MM.1S (cell line): Measurements from ENCODE around the gene STAP1.

ENCODE experiments used
- DNase-seq: peaks from one replicate; pipeline ENCODE4 v3.0.0-alpha.2; 2015
- H2AFZ ChIP-seq: fragments of 300-600 bp; sonication (generic); 2 replicates; pipeline ENCODE4 v1.6.0; 2016; ENCODE audit warnings: antibody characterized with exemption, low read length
- H3F3A ChIP-seq: fragments of 300-600 bp; sonication (generic); 2 replicates; pipeline ENCODE4 v1.6.1; 2016; ENCODE audit warnings: mild to moderate bottlenecking, antibody characterized with exemption, low read length, moderate library complexity, mixed read lengths; ENCODE audit not compliant: insufficient read depth
- H3K27ac ChIP-seq: fragments of 300-600 bp; sonication (generic); 2 replicates; pipeline ENCODE4 v1.5.1; 2016; ENCODE audit warnings: mild to moderate bottlenecking, low read length
- H3K27me3 ChIP-seq: fragments of 300-600 bp; sonication (generic); replicated peaks from 2 replicates; pipeline ENCODE4 v1.6.0; 2016; ENCODE audit warnings: low read length; ENCODE audit not compliant: insufficient read depth
- H3K36me3 ChIP-seq: fragments of 300-600 bp; sonication (generic); replicated peaks from 2 replicates; pipeline ENCODE4 v1.6.1; 2016; ENCODE audit warnings: mild to moderate bottlenecking, low read length, mixed read lengths; ENCODE audit not compliant: insufficient read depth
- H3K4me1 ChIP-seq: fragments of 300-600 bp; sonication (generic); 2 replicates; pipeline ENCODE4 v1.6.1; 2016; ENCODE audit warnings: low read length, mixed read lengths
- H3K4me2 ChIP-seq: fragments of 300-600 bp; sonication (generic); 2 replicates; pipeline ENCODE4 v1.6.0; 2016; ENCODE audit warnings: low read depth, low read length
- H3K4me3 ChIP-seq: fragments of 300-600 bp; sonication (generic); 2 replicates; pipeline ENCODE4 v1.5.1; 2016; ENCODE audit warnings: low read length, mixed read lengths
- H3K79me2 ChIP-seq: fragments of 300-600 bp; sonication (generic); 2 replicates; pipeline ENCODE4 v1.6.1; 2016; ENCODE audit warnings: mixed run types, low read length, mixed read lengths
- H3K9ac ChIP-seq: fragments of 300-600 bp; sonication (generic); 2 replicates; pipeline ENCODE4 v1.6.1; 2016; ENCODE audit warnings: low read length, mixed read lengths
- H3K9me2 ChIP-seq: fragments of 300-600 bp; sonication (generic); replicated peaks from 2 replicates; pipeline ENCODE4 v1.6.1; 2016; ENCODE audit warnings: mild to moderate bottlenecking, low read length, mixed read lengths; ENCODE audit not compliant: insufficient read depth
- H3K9me3 ChIP-seq: fragments of 300-600 bp; sonication (generic); replicated peaks from 2 replicates; pipeline ENCODE4 v1.6.1; 2016; ENCODE audit warnings: mild to moderate bottlenecking, low read length, mixed read lengths; ENCODE audit not compliant: insufficient read depth
- H4K20me1 ChIP-seq: fragments of 300-600 bp; sonication (generic); 2 replicates; pipeline ENCODE4 v1.6.1; 2016; ENCODE audit warnings: mild to moderate bottlenecking, low read length, moderate library complexity, mixed read lengths; ENCODE audit not compliant: insufficient read depth
- EZH2 ChIP-seq: fragments of 300-600 bp; sonication (generic); optimal IDR thresholded peaks from 2 replicates; pipeline ENCODE3; 2017; ENCODE audit warnings: low read depth, mild to moderate bottlenecking, antibody characterized with exemption, low read length, mixed read lengths
- EZH2phosphoT487 ChIP-seq: fragments of 300-600 bp; sonication (generic); IDR thresholded peaks from 2 replicates; pipeline ENCODE4 v1.6.1; 2018; ENCODE audit warnings: antibody characterized with exemption, low read length
- TF ChIP-seq, protein P1 (sequence below): fragments of 300-600 bp; sonication (generic); IDR thresholded peaks from 2 replicates; pipeline ENCODE4 v1.5.1; 2016; ENCODE audit warnings: antibody characterized with exemption, low read length, mixed read lengths

STAP1 gene

DNA sequence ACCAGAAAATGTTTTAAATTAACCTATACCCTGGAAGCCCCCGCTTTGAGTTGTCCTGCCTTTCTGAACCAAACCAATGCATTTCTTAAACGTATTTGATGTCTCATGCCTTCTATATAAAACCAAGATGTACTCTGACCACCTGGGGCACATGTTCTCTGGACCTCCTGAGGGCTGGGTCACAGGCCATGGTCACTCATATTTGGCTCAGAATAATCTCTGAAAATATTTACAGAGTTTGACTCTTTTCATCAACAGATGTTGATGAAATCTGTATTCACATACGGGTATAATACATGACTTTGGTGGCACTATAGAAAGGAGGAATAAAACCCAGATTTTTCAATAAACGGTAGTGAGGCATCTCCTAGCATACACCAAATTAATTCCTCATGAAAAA is 55.7 kb downstream of the STAP1 start:
- H3K4me3 ChIP-seq: no peak overlapping the region
- no peak overlapping the region for H3K27ac ChIP-seq
- H3K9me3 ChIP-seq: no peaks in the 10 kb centered on the region
- no peaks in the 10 kb centered on the region; the same call in 1 of the 2 replicates for H3F3A ChIP-seq
- no peaks in the 10 kb centered on the region for H4K20me1 ChIP-seq
- H3K4me2 ChIP-seq: no peak overlapping the region
- TF ChIP-seq, protein P1, sequence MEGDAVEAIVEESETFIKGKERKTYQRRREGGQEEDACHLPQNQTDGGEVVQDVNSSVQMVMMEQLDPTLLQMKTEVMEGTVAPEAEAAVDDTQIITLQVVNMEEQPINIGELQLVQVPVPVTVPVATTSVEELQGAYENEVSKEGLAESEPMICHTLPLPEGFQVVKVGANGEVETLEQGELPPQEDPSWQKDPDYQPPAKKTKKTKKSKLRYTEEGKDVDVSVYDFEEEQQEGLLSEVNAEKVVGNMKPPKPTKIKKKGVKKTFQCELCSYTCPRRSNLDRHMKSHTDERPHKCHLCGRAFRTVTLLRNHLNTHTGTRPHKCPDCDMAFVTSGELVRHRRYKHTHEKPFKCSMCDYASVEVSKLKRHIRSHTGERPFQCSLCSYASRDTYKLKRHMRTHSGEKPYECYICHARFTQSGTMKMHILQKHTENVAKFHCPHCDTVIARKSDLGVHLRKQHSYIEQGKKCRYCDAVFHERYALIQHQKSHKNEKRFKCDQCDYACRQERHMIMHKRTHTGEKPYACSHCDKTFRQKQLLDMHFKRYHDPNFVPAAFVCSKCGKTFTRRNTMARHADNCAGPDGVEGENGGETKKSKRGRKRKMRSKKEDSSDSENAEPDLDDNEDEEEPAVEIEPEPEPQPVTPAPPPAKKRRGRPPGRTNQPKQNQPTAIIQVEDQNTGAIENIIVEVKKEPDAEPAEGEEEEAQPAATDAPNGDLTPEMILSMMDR: no peak
- TF ChIP-seq EZH2 (no peak), EZH2phosphoT487 (no peak)
- H2AFZ ChIP-seq: no peak overlapping the region
- no peak for DNase-seq
- H3K36me3 ChIP-seq: no peaks in the 10 kb centered on the region
- no peaks in the 10 kb centered on the region for H3K79me2 ChIP-seq
- no peak overlapping the region for H3K9ac ChIP-seq
- no peaks in the 10 kb centered on the region for H3K9me2 ChIP-seq
- no peaks in the 10 kb centered on the region for H3K27me3 ChIP-seq
- peaks cover 10% of the 10 kb centered on the region for H3K4me1 ChIP-seq

DNA sequence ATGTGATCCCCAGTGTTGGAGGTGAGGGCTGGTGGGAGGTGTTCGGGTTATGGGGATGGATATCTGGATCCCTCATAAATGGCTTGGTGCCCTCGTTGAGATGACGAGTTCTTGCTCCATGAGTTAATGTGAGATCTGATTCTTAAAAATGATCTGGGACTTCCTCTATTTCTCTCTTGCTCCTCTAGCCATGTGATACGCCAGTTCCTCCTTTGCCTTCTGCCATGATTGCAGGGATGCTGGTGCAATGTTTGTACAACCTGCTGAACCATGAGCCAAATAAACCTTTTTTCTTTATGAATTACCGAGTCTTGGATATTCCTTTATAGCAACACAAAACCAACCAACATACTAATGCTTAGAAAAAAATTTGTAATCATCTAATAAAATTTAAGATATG is 56.6 kb downstream of the STAP1 start:
- Histone ChIP-seq H3K4me3 (no peak overlapping the region), H3K9me3 (no peaks in the 10 kb centered on the region), H3K9me2 (no peaks in the 10 kb centered on the region), H4K20me1 (no peaks in the 10 kb centered on the region), H3F3A (no peaks in the 10 kb centered on the region; the same call in 1 of the 2 replicates), H3K4me2 (no peak overlapping the region), H3K9ac (no peak overlapping the region), H2AFZ (no peak overlapping the region), H3K79me2 (no peaks in the 10 kb centered on the region), H3K4me1 (peaks cover 10% of the 10 kb centered on the region), H3K27me3 (no peaks in the 10 kb centered on the region), H3K36me3 (no peaks in the 10 kb centered on the region), H3K27ac (no peak overlapping the region)
- TF ChIP-seq, protein P1: no peak
- DNase-seq: no peak

DNA sequence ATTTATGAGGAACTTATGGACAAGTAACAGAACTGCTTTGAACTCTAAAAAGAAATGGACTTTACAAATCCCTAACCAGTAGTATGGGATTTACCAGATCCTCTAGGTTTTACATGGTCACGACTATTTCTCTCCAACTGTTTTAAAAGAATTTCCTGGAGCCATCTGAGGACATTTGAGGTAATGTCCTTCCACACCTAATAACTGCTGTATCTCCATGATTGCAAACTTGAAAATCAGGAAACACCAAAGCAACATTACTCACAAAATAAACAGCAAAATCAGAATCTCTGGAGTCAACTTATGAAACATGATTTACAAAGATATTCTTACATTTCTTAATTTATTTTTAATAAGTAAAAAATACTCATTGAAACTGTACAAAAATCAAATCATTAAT is 58.0 kb downstream of the STAP1 start:
- TF ChIP-seq EZH2: no peak
- no peak for TF ChIP-seq EZH2phosphoT487
- TF ChIP-seq, protein P1: no peak
- no peak overlapping the region for H3K4me3 ChIP-seq
- no peak for DNase-seq
- no peaks in the 10 kb centered on the region for H3K79me2 ChIP-seq
- no peaks in the 10 kb centered on the region for H3K9me3 ChIP-seq
- H3K27ac ChIP-seq: no peak overlapping the region
- H4K20me1 ChIP-seq: no peaks in the 10 kb centered on the region
- H3K9me2 ChIP-seq: no peaks in the 10 kb centered on the region
- H3K36me3 ChIP-seq: no peaks in the 10 kb centered on the region
- no peaks in the 10 kb centered on the region; the same call in 1 of the 2 replicates for H3F3A ChIP-seq
- no peak overlapping the region for H2AFZ ChIP-seq
- peaks cover 10% of the 10 kb centered on the region for H3K4me1 ChIP-seq
- H3K9ac ChIP-seq: no peak overlapping the region
- no peak overlapping the region for H3K4me2 ChIP-seq
- no peaks in the 10 kb centered on the region for H3K27me3 ChIP-seq
